ENCODE results near the gene PAN3. TPM values are rescaled to one million over a fixed set of nuclear protein-coding genes. Genes with fewer than 3 reads are reported as not detected.

PAN3 gene, protein sequence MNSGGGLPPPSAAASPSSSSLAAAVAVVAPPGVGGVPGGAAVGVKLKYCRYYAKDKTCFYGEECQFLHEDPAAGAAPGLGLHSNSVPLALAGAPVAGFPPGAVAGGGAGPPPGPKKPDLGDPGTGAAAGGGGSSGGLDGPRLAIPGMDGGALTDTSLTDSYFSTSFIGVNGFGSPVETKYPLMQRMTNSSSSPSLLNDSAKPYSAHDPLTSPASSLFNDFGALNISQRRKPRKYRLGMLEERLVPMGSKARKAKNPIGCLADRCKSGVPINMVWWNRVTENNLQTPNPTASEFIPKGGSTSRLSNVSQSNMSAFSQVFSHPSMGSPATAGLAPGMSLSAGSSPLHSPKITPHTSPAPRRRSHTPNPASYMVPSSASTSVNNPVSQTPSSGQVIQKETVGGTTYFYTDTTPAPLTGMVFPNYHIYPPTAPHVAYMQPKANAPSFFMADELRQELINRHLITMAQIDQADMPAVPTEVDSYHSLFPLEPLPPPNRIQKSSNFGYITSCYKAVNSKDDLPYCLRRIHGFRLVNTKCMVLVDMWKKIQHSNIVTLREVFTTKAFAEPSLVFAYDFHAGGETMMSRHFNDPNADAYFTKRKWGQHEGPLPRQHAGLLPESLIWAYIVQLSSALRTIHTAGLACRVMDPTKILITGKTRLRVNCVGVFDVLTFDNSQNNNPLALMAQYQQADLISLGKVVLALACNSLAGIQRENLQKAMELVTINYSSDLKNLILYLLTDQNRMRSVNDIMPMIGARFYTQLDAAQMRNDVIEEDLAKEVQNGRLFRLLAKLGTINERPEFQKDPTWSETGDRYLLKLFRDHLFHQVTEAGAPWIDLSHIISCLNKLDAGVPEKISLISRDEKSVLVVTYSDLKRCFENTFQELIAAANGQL
- total RNA-seq (2021; fragmentation: NEBNext Ultra II Directional; extraction: Animal tissue kit (Norgen Biotek cat#: 25700)): 39.2 and 39.3 TPM in 2 replicates
- 9.7 and 12.7 TPM in 2 replicates for polyA plus RNA-seq (2011; rRNA removed)
- 13.7 TPM for polyA plus RNA-seq (2011; cell fraction: cytosol; rRNA removed)
- polyA plus RNA-seq (2011; cell fraction: nucleus; rRNA removed): 15.2 TPM
- 12.0 to 30.7 TPM (median 16.0 TPM) in 4 replicates for polyA plus RNA-seq (2012, experiment 1 of 2)
- 1.7 TPM for polyA plus RNA-seq (2012, experiment 2 of 2)
- 17.2 TPM for polyA plus RNA-seq (2013, experiment 1 of 2)
- 15.1 TPM for polyA plus RNA-seq (2013, experiment 2 of 2)
- 64.3 and 84.7 TPM in 2 replicates for polyA minus RNA-seq (2011; rRNA and poly(A)+ RNA removed)
- 25.8 TPM for polyA minus RNA-seq (2011; cell fraction: cytosol; rRNA and poly(A)+ RNA removed)
- 73.6 TPM for polyA minus RNA-seq (2011; cell fraction: nucleus; rRNA and poly(A)+ RNA removed)
- long read RNA-seq, experiment 1, partial matches to known transcripts: 0 of 9 reads
- long read RNA-seq, experiment 1, other reads (novel, unspliced or antisense): 8 of 9 reads
- long read RNA-seq, experiment 2, partial matches to known transcripts: 0 of 3 reads
- long read RNA-seq, experiment 2, other reads (novel, unspliced or antisense): 3 of 3 reads

DNA sequence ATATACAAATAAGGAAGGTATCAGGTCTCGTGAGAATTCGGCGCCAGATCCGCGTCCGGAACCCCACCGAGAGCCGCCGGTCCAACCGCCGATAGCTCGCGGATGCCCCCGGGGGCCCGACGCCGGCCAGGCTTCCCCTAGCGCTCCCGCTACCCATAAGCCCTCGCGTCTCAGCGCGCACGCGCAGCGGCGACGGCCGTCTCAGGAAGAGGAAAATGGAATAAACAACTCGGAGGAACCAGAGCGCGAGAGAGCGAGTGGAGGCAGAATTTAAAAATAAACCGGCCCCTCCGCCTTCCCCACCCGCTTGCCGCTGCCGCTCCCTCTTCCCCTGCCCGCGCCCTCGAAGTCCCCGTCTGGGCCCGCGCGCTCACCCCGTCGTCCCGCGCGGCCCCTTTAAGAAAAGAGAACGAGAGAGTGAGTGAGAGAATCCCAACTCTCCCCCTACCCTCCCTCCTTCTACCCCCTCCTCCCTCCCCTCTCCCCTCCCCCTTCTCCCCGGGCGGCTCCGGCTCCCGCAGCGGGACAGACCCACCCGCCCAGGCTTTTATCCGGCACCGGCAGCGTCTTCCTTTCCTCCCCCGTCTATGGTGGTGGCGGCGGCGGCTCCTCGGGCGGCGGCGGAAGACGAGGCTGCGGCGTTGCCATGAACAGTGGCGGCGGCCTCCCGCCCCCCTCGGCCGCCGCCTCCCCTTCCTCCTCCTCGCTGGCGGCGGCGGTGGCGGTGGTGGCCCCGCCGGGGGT, at the start of gene PAN3:
Gene PAN3 (plus strand): TSS at position 534 of the 744 bp plus-strand sequence. CDS start 113 bp downstream, at position 647.
- Histone ChIP-seq H4K5ac (ENCODE audit: insufficient read length, low read depth, low read length) (peak within 1 kb of the TSS; percentile 70), H3K23me2 (ENCODE audit: low read depth, low read length) (peaks cover 6% of the 10 kb centered on the region; the same call in 1 of the 2 replicates), H2BK12ac (ENCODE audit: low read depth, low read length) (peak within 1 kb of the TSS; percentile 84; the same call in 1 of the 2 replicates), H2AK5ac (ENCODE audit: low read depth, low read length) (no peak within 1 kb of the TSS), H3K4me2 (ENCODE audit: insufficient read depth in 1 of 2, low read depth in 2 of 2, low read length in 2 of 2) (peak within 1 kb of the TSS; percentile 88 to 90), H3K56ac (replicated peaks; ENCODE audit: insufficient read length, low read depth, low read length) (peak within 1 kb of the TSS; percentile 73), H2AFZ (ENCODE audit: low read length) (peak within 1 kb of the TSS; percentile 33; the same call in 1 of the 2 replicates), H3K4me3 (ENCODE audit: extremely low read depth in 1 of 4, insufficient read depth in 2 of 4, low read depth in 3 of 4, low read length in 4 of 4) (peak within 1 kb of the TSS; percentile 77 to 93 (median 92)), H2BK120ac (replicated peaks; ENCODE audit: low read depth, low read length) (no peak within 1 kb of the TSS), H4K91ac (replicated peaks; ENCODE audit: insufficient read length, low read length) (peak within 1 kb of the TSS; percentile 65), H3K18ac (ENCODE audit: extremely low read depth, low read length) (peak within 1 kb of the TSS; percentile 78), H3K9me3 (ENCODE audit: insufficient read depth in 2 of 2, low read depth in 1 of 2, low read length in 1 of 2) (no peaks in the 10 kb centered on the region), H3K14ac (ENCODE audit: insufficient read length) (no peak within 1 kb of the TSS), H3K27me3 (replicated peaks in 1 of 4; ENCODE audit: control insufficient read depth in 3 of 4, extremely low read depth in 1 of 4, insufficient read depth in 3 of 4, low read length in 3 of 4) (no peaks in the 10 kb centered on the region), H3K4me1 (replicated peaks in 1 of 4; ENCODE audit: control insufficient read depth in 3 of 4, insufficient read depth in 4 of 4, low read length in 3 of 4) (peaks cover 0 to 11% (median 6%) of the 10 kb centered on the region in 4 experiments; a peak in 5 of 7 replicates), H3K79me2 (ENCODE audit: control insufficient read depth in 1 of 2, insufficient read depth in 2 of 2, low read length in 2 of 2) (peaks cover 11 to 51% of the 10 kb centered on the region in 2 experiments; a peak in 3 of 4 replicates), H2BK20ac (ENCODE audit: low read length) (no peak within 1 kb of the TSS), H3K23ac (ENCODE audit: insufficient read length) (no peak within 1 kb of the TSS), H3K9ac (replicated peaks in 1 of 4; ENCODE audit: extremely low read depth in 1 of 4, low read depth in 3 of 4, low read length in 3 of 4) (peak within 1 kb of the TSS; percentile 62 to 86 (median 74)), H4K20me1 (replicated peaks in 1 of 2; ENCODE audit: control insufficient read depth in 1 of 2, insufficient read depth in 2 of 2, low read length in 2 of 2) (peaks cover 0 to 5% of the 10 kb centered on the region in 2 experiments), H3K27ac (ENCODE audit: low read depth, low read length) (peak within 1 kb of the TSS; percentile 91), H2BK15ac (ENCODE audit: low read length) (no peak within 1 kb of the TSS), H3K4ac (replicated peaks; ENCODE audit: insufficient read length, low read depth, low read length) (no peak within 1 kb of the TSS), H4K8ac (ENCODE audit: extremely low read depth, insufficient read depth, low read length) (peak within 1 kb of the TSS; percentile 83), H2BK5ac (ENCODE audit: low read depth, low read length) (peak within 1 kb of the TSS; percentile 92), H3K36me3 (ENCODE audit: control insufficient read depth in 2 of 4, insufficient read depth in 4 of 4, low read length in 3 of 4) (no peaks in the 10 kb centered on the region), H3K79me1 (ENCODE audit: low read depth, low read length) (no peaks in the 10 kb centered on the region; the same call in 1 of the 2 replicates)
- ChIA-PET POLR2A (ENCODE audit: partially characterized antibody) (interaction anchor here (0.7 to 1.9 kb wide), 5 partner anchors 9 to 91 kb away, joined by 3 to 5 read pairs (median 4); no protein-coding TSS in a partner anchor), CTCF (ENCODE audit: partially characterized antibody) (interaction anchor here (1.6 kb wide), 1 partner anchor 9 kb away, joined by 5 read pairs; no protein-coding TSS in a partner anchor)
- WGBS, 2 experiments (ENCODE audit: extremely low coverage in 1 of 2, insufficient coverage in 1 of 2, insufficient read length in 1 of 2, insufficient replicate concordance in 2 of 2, low coverage in 1 of 2, low lambda C conversion rate in 2 of 2, missing lambda C conversion rate in 1 of 2): 1% methylated on average over 55 of the region's 84 CpGs; no CpG with 5 or more reads in 1 of the 2 experiments
- peak; percentile 72 to 95 for DNase-seq (ENCODE audit: low read depth in 1 of 2, low spot score in 2 of 2)
- no peak for FAIRE-seq
- TF ChIP-seq TBP (IDR thresholded peaks at IDR 0.05; ENCODE audit: low read depth, low read length) (peak; percentile 56), JUND (IDR thresholded peaks at IDR 0.05; ENCODE audit: low read length) (no peak), BCL11A (IDR thresholded peaks at IDR 0.05; ENCODE audit: low read depth in 2 of 2, low read length in 2 of 2) (no peak), PHF8 (conservative IDR thresholded peaks at IDR 0.05; ENCODE audit: low read depth, low read length) (peak; percentile 72), NRF1 (IDR thresholded peaks at IDR 0.05; ENCODE audit: low read depth, low read length) (peak; percentile 75)
